ENCODE measurements around the gene LRRN2.

DNA sequence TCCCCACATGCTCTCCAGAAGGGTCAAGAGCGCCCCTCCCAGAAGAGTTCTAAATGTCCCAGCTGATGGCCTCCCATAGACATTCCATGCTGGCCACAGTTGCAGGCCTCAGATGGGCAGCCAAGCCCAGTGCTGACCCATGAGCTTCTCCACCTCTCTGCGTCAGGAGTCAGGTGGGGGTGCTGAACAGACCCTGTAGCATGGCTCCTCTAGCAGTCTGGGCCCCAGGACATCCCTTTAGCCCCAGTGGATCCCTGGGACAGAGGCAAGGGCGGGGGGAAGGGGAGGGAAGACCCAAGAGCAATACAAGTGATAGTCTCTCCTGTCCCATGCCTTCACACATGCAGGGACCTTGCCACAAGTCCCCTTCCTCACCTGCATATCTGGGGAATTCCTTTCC, 56.7 kb downstream of the LRRN2 start:
- TF ChIP-seq POLR2A (IDR thresholded peaks at IDR 0.05; ENCODE audit: low read depth, low read length) (no peak), EZH2 (IDR thresholded peaks at IDR 0.05; ENCODE audit: borderline replicate concordance, low read depth, low read length, severe bottlenecking) (no peak), JUN (IDR thresholded peaks at IDR 0.05; ENCODE audit: borderline replicate concordance, insufficient read depth, insufficient read length, low read depth) (no peak), FOS (IDR thresholded peaks at IDR 0.05; ENCODE audit: borderline replicate concordance, insufficient read depth, low read length) (no peak), POLR2AphosphoS5 (IDR thresholded peaks at IDR 0.05; ENCODE audit: insufficient read depth, low read depth, low read length) (no peak), MYC (IDR thresholded peaks at IDR 0.05; ENCODE audit: low read depth, low read length) (no peak)
- TF ChIP-seq, protein P1, sequence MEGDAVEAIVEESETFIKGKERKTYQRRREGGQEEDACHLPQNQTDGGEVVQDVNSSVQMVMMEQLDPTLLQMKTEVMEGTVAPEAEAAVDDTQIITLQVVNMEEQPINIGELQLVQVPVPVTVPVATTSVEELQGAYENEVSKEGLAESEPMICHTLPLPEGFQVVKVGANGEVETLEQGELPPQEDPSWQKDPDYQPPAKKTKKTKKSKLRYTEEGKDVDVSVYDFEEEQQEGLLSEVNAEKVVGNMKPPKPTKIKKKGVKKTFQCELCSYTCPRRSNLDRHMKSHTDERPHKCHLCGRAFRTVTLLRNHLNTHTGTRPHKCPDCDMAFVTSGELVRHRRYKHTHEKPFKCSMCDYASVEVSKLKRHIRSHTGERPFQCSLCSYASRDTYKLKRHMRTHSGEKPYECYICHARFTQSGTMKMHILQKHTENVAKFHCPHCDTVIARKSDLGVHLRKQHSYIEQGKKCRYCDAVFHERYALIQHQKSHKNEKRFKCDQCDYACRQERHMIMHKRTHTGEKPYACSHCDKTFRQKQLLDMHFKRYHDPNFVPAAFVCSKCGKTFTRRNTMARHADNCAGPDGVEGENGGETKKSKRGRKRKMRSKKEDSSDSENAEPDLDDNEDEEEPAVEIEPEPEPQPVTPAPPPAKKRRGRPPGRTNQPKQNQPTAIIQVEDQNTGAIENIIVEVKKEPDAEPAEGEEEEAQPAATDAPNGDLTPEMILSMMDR (IDR thresholded peaks at IDR 0.05; ENCODE audit: extremely low read depth in 1 of 2, insufficient read depth in 1 of 2, low read depth in 1 of 2, low read length in 2 of 2) = no peak
- TF ChIP-seq, protein P2, sequence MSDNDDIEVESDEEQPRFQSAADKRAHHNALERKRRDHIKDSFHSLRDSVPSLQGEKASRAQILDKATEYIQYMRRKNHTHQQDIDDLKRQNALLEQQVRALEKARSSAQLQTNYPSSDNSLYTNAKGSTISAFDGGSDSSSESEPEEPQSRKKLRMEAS (IDR thresholded peaks at IDR 0.05; ENCODE audit: insufficient read depth, insufficient read length) = no peak
